ENCODE measurements around the gene ANG. TPM values are rescaled to one million over a fixed set of nuclear protein-coding genes. Genes with fewer than 3 reads are reported as not detected.
A peak's percentile ranks its signal among the peaks of the same experiment; 100 is the strongest.

Gene ANG
- total RNA-seq, 1 experiment from 2014 or later = 3.2 TPM

- H3K14ac ChIP-seq (ENCODE audit: insufficient read depth, low read length) = no peak overlapping the region
- no peaks in the 10 kb centered on the region for H3K79me1 ChIP-seq (ENCODE audit: insufficient read depth, low read depth, low read length, poor library complexity, severe bottlenecking)
- H2AK5ac ChIP-seq (ENCODE audit: insufficient read length, low read length) = no peak overlapping the region
- no CpG with 5 or more reads among the region's 8 CpGs for WGBS (ENCODE audit: extremely low coverage, insufficient read length, low lambda C conversion rate)
- peaks cover 23% of the 10 kb centered on the region for H3K23me2 ChIP-seq (ENCODE audit: insufficient read length, low read depth, low read length, poor library complexity, severe bottlenecking)
- no peak for DNase-seq
- peaks cover 2% of the 10 kb centered on the region; the same call in 1 of the 2 replicates for H3K4me1 ChIP-seq (ENCODE audit: insufficient read depth, low read length)
- H3K9ac ChIP-seq (ENCODE audit: extremely low read depth, insufficient read length, low read length) = no peak overlapping the region
- no peak overlapping the region for H3T11ph ChIP-seq (ENCODE audit: low read length)
- H3K27ac ChIP-seq (ENCODE audit: insufficient read length, low read depth, low read length) = no peak overlapping the region
- no peak overlapping the region for H4K5ac ChIP-seq (ENCODE audit: insufficient read length, low read depth, low read length)
- H4K91ac ChIP-seq (ENCODE audit: insufficient read length, low read depth, low read length) = no peak overlapping the region
- H2BK5ac ChIP-seq (ENCODE audit: insufficient read length, low read length) = no peak overlapping the region
- no peaks in the 10 kb centered on the region for H4K20me1 ChIP-seq (ENCODE audit: control insufficient read depth, insufficient read depth, insufficient read length)
- H3K23ac ChIP-seq (ENCODE audit: insufficient read length, low read depth, low read length) = no peak overlapping the region
- Mint-ChIP-seq H3K27me3 (ENCODE audit: low read depth) (peaks cover 3% of the 10 kb centered on the region), H3K4me3 (no peak overlapping the region), H3K36me3 (ENCODE audit: insufficient read depth in 1 of 3, low read depth in 3 of 3) (no peaks in the 10 kb centered on the region), H3K27ac (no peak overlapping the region), H3K4me1 (peaks cover 21 to 24% of the 10 kb centered on the region in 2 experiments), H3K9me3 (no peaks in the 10 kb centered on the region)
- H4K8ac ChIP-seq (replicated peaks; ENCODE audit: insufficient read length, low read depth, low read length) = no peak overlapping the region
- H2BK120ac ChIP-seq (ENCODE audit: low read depth, low read length, poor library complexity, severe bottlenecking) = no peak overlapping the region
- no peaks in the 10 kb centered on the region for H3K79me2 ChIP-seq (ENCODE audit: insufficient read depth, low read length)
- no peaks in the 10 kb centered on the region for H3K27me3 ChIP-seq (ENCODE audit: insufficient read depth, low read length)
- peak overlapping the region; percentile 97 for H3K4me2 ChIP-seq (ENCODE audit: insufficient read depth, insufficient read length, low read length)
- H3K56ac ChIP-seq (ENCODE audit: insufficient read length, low read depth, low read length) = no peak overlapping the region
- no peak overlapping the region for H2BK20ac ChIP-seq (ENCODE audit: low read depth, low read length, poor library complexity, severe bottlenecking)
- H2BK15ac ChIP-seq (ENCODE audit: low read depth, low read length) = no peak overlapping the region
- no peak overlapping the region for H3K4ac ChIP-seq (ENCODE audit: low read depth, low read length)
- H2AFZ ChIP-seq (ENCODE audit: low read length) = no peak overlapping the region
- H3K18ac ChIP-seq (ENCODE audit: insufficient read length, low read depth, low read length) = no peak overlapping the region
- H3K9me3 ChIP-seq (ENCODE audit: control insufficient read depth, low read depth, low read length) = no peaks in the 10 kb centered on the region
- no peak for TF ChIP-seq CTCF (conservative IDR thresholded peaks at IDR 0.05)
- no peak overlapping the region for H2BK12ac ChIP-seq (ENCODE audit: insufficient read length, low read depth, low read length)
Observed at GRCh38 chr14:20680363-20680762, 8.2 kb upstream of the ANG start.

All from H9 (cell line).